Measurements from ENCODE around the gene DDX51. TPM values are rescaled to one million over a fixed set of nuclear protein-coding genes. Genes with fewer than 3 reads are reported as not detected.

The DDX51 gene
- total RNA-seq, 1 experiment from 2014 or later = 16.2 TPM

DNA sequence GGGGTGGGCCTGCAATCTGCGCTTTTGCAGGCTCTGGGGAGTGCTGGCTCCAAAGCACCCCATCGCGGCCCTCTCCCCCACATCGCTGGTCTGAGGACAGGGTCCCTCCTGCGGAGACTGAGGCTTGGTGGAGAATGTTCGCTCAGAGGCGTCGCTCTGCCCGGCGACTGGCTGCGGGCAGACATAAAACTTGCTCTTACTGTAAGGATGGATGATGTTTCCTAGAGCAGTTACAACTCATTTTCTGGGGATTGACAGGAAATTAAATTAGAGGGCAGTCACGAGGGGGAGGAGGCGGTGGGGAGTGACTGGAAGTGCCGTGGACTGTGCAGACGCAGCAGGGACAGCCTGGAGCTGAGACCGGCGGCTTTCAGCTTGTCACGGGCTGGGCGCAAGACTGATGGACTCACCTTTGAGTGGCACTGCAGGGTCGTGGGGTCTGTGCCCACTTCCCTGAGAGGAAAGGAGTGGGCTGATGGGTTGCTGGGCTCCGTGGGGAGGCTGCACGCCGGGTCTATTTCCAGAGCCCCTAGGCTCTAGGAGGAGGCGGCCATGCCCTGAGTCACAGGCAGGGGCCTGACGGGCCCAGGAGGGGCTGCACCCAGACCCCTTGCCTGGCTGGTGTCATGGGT, 32.9 kb upstream of the DDX51 start:
- Histone ChIP-seq H4K20me1 (ENCODE audit: insufficient read depth) (peaks cover 7% of the 10 kb centered on the region; the same call in 1 of the 2 replicates), H3K9me3 (ENCODE audit: insufficient read depth, low read depth) (no peaks in the 10 kb centered on the region), H3K4me2 (no peak overlapping the region), H3F3A (ENCODE audit: insufficient read depth, low read depth) (0 out of 2 replicates have a peak, but pooled peaks cover 4% of the 10 kb centered on the region), H3K79me2 (ENCODE audit: low read depth) (no peaks in the 10 kb centered on the region), H3K9me2 (ENCODE audit: insufficient read depth) (no peaks in the 10 kb centered on the region), H3K4me3 (no peak overlapping the region), H2AFZ (no peak overlapping the region), H3K27ac (no peak overlapping the region), H3K27me3 (ENCODE audit: insufficient read depth, low read depth) (peaks cover 92% of the 10 kb centered on the region), H3K36me3 (ENCODE audit: low read depth) (no peaks in the 10 kb centered on the region), H3K4me1 (replicated peaks; ENCODE audit: insufficient read depth) (no peaks in the 10 kb centered on the region)
- intact Hi-C loops (cut with micrococcal nuclease; ENCODE audit: unreplicated experiment) = no loop called here
- ChIA-PET POLR2A (ENCODE audit: unreplicated experiment) (no interaction called here), CTCF (interaction anchor here (0.6 kb wide), 1 partner anchor 50 kb away, joined by 3 read pairs; no protein-coding TSS in a partner anchor)
- DNase-seq = no peak
- no TSS peak for BruUV-seq (replicated peaks)
- TF ChIP-seq, protein P1, sequence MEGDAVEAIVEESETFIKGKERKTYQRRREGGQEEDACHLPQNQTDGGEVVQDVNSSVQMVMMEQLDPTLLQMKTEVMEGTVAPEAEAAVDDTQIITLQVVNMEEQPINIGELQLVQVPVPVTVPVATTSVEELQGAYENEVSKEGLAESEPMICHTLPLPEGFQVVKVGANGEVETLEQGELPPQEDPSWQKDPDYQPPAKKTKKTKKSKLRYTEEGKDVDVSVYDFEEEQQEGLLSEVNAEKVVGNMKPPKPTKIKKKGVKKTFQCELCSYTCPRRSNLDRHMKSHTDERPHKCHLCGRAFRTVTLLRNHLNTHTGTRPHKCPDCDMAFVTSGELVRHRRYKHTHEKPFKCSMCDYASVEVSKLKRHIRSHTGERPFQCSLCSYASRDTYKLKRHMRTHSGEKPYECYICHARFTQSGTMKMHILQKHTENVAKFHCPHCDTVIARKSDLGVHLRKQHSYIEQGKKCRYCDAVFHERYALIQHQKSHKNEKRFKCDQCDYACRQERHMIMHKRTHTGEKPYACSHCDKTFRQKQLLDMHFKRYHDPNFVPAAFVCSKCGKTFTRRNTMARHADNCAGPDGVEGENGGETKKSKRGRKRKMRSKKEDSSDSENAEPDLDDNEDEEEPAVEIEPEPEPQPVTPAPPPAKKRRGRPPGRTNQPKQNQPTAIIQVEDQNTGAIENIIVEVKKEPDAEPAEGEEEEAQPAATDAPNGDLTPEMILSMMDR (conservative IDR thresholded peaks at IDR 0.05) = no peak
- no peak for TF ChIP-seq EZH2 (IDR thresholded peaks at IDR 0.05; ENCODE audit: low read depth)

DNA sequence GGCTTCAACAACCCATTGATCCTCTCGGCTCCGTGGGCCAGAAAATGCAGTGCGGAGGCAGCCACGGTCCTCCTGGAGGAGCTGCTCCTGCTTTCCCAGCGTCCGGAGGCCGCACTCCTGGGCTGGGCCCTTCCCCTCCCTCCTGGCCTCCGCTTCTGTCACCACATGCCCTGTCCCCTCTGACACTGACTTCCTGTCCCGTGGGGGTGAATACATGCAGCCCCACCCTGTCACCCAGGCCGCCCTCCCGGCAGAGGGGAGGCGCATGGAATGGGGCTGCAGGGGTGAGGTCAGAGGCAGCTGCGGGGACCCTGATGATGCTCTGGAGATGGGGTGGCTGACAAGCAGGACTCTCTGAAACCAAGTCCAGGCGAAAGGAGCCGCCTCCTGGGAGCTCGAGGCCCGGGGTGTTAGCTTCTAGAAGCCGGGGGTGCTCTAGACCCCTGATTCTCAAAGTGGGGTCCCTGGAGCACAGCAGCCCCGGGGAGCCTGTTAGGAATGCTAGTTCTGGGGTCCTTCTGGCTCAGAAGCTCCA, 32.3 kb upstream of the DDX51 start:
- intact Hi-C loops (cut with micrococcal nuclease; ENCODE audit: unreplicated experiment) = no loop called here
- peaks cover 96% of the 10 kb centered on the region for H3K27me3 ChIP-seq (ENCODE audit: insufficient read depth, low read depth)
- peaks cover 7% of the 10 kb centered on the region; the same call in 1 of the 2 replicates for H4K20me1 ChIP-seq (ENCODE audit: insufficient read depth)
- no peaks in the 10 kb centered on the region for H3K9me2 ChIP-seq (ENCODE audit: insufficient read depth)
- 0 out of 2 replicates have a peak, but pooled peaks cover 4% of the 10 kb centered on the region for H3F3A ChIP-seq (ENCODE audit: insufficient read depth, low read depth)
- CTCF ChIA-PET = interaction anchor here (0.6 kb wide), 1 partner anchor 51 kb away, joined by 3 read pairs; no protein-coding TSS in a partner anchor
- H3K36me3 ChIP-seq (ENCODE audit: low read depth) = no peaks in the 10 kb centered on the region
- H2AFZ ChIP-seq = no peak overlapping the region
- H3K9me3 ChIP-seq (ENCODE audit: insufficient read depth, low read depth) = no peaks in the 10 kb centered on the region
- no peak for DNase-seq
- POLR2A ChIA-PET (ENCODE audit: unreplicated experiment) = no interaction called here
- H3K27ac ChIP-seq = no peak overlapping the region
- no peak for TF ChIP-seq EZH2 (IDR thresholded peaks at IDR 0.05; ENCODE audit: low read depth)
- TF ChIP-seq, protein P1 (conservative IDR thresholded peaks at IDR 0.05) = no peak
- H3K4me2 ChIP-seq = no peak overlapping the region
- no peaks in the 10 kb centered on the region for H3K79me2 ChIP-seq (ENCODE audit: low read depth)
- no peak overlapping the region for H3K4me3 ChIP-seq
- H3K4me1 ChIP-seq (replicated peaks; ENCODE audit: insufficient read depth) = no peaks in the 10 kb centered on the region
- no TSS peak for BruUV-seq (replicated peaks)

DNA sequence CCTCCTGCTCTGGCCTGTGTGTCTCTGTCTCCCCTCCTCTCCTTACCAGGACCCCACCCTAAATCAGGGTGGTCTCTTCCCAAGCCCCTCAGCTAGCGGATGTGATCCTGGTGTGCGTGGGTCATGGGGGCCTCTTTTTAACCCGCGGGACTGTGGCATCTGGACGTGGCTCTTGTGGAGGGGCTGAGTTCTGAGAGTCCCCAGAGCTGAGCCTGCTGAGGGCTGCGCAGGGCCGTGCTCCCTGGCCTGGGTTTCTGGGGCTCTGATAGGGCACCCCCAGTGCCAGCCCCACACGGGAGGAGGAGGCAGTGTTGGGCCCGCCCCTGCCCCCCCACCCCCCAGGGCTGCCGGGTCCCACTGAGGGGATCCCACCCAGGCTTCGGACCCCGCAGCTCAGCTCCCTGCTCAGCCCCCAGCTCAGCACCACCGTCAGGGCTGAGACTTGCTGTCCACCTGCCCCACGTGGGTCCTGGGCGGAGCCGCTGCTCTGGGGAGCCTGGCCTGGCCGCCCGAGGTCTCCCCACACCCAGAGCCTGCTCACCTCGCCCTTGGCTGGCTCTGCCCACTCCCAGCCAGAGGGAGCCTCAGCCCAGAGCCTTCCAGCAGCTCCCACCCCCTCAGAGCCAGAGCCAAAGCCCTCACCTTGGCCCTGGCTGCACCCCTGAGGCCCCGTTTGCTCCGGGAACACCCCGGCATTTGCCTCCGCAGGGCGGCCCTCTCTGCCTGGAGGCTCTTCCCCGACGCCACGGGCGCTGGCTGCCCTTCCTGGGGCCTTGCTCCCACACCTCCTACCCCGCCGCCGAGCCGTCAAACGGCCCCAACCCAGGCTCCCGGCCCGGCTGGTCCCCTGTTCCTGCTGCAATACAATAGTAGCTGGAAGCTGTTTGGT, 31.6 kb upstream of the DDX51 start:
- no peaks in the 10 kb centered on the region for H3K4me1 ChIP-seq (replicated peaks; ENCODE audit: insufficient read depth)
- H3K36me3 ChIP-seq (ENCODE audit: low read depth) = no peaks in the 10 kb centered on the region
- peak in 1 of 2 experiments; percentile 37 for DNase-seq
- H3K27ac ChIP-seq = no peak overlapping the region
- H3K4me3 ChIP-seq = no peak overlapping the region
- H3K79me2 ChIP-seq (ENCODE audit: low read depth) = no peaks in the 10 kb centered on the region
- intact Hi-C loops (cut with micrococcal nuclease; ENCODE audit: unreplicated experiment) = no loop called here
- BruUV-seq (replicated peaks) = no TSS peak
- peaks cover 7% of the 10 kb centered on the region; the same call in 1 of the 2 replicates for H4K20me1 ChIP-seq (ENCODE audit: insufficient read depth)
- POLR2A ChIA-PET (ENCODE audit: unreplicated experiment) = no interaction called here
- TF ChIP-seq, protein P1 (conservative IDR thresholded peaks at IDR 0.05) = no peak
- no peak for TF ChIP-seq EZH2 (IDR thresholded peaks at IDR 0.05; ENCODE audit: low read depth)
- peaks cover 96% of the 10 kb centered on the region for H3K27me3 ChIP-seq (ENCODE audit: insufficient read depth, low read depth)
- no peak overlapping the region for H2AFZ ChIP-seq
- H3F3A ChIP-seq (ENCODE audit: insufficient read depth, low read depth) = no peaks in the 10 kb centered on the region
- CTCF ChIA-PET = no interaction called here
- no peak overlapping the region for H3K4me2 ChIP-seq
- H3K9me2 ChIP-seq (ENCODE audit: insufficient read depth) = no peaks in the 10 kb centered on the region
- H3K9me3 ChIP-seq (ENCODE audit: insufficient read depth, low read depth) = no peaks in the 10 kb centered on the region

All from PC-9 (cell line).